Endothelial cell of hepatic sinusoid (primary cell): ENCODE data around the gene IPO9.

ENCODE experiments used
- in situ Hi-C: cut with HindIII; loops from 2 replicates; pipeline ENCODE4 v1.10.0; 2017; ENCODE audit warnings: low sequenced_read_pairs

IPO9 gene

GRCh38 chr1:201828820-201829774, at the start of gene IPO9:
Gene IPO9 (plus strand): TSS chr1:201829157. CDS start chr1:201829210, 53 bp downstream.
- in situ Hi-C loops: loop anchor here (5.0 kb wide), 1 partner anchor 38 kb away; no protein-coding TSS in a partner anchor

- in situ Hi-C loops: no loop called here
Observed at GRCh38 chr1:201779351-201779880, 49.5 kb upstream of the IPO9 start.

GRCh38 chr1:201780952-201781351, 48.0 kb upstream of the IPO9 start:
- in situ Hi-C loops: no loop called here

- in situ Hi-C loops: no loop called here
Observed at GRCh38 chr1:201781437-201781836, 47.5 kb upstream of the IPO9 start.

GRCh38 chr1:201782353-201782752, 46.6 kb upstream of the IPO9 start:
- in situ Hi-C loops: no loop called here

- in situ Hi-C loops: no loop called here
Observed at GRCh38 chr1:201783058-201783457, 45.9 kb upstream of the IPO9 start.

GRCh38 chr1:201783572-201783971, 45.4 kb upstream of the IPO9 start:
- in situ Hi-C loops: no loop called here

- in situ Hi-C loops: no loop called here
Observed at GRCh38 chr1:201785291-201785690, 43.7 kb upstream of the IPO9 start.

- in situ Hi-C loops: no loop called here
Observed at GRCh38 chr1:201786824-201787223, 42.1 kb upstream of the IPO9 start.

GRCh38 chr1:201788296-201788695, 40.7 kb upstream of the IPO9 start:
- in situ Hi-C loops: no loop called here

GRCh38 chr1:201789245-201789644, 39.7 kb upstream of the IPO9 start:
- in situ Hi-C loops: no loop called here

- in situ Hi-C loops: loop anchor here (5.0 kb wide), 2 partner anchors 33 to 233 kb away; no protein-coding TSS in a partner anchor
Observed at GRCh38 chr1:201790261-201790660, 38.7 kb upstream of the IPO9 start.

- in situ Hi-C loops: loop anchor here (5.0 kb wide), 2 partner anchors 34 to 234 kb away; no protein-coding TSS in a partner anchor
Observed at GRCh38 chr1:201791051-201791778, 37.7 kb upstream of the IPO9 start.

GRCh38 chr1:201791779-201792173, 37.2 kb upstream of the IPO9 start:
- in situ Hi-C loops: loop anchor here (5.0 kb wide), 2 partner anchors 34 to 234 kb away; no protein-coding TSS in a partner anchor

- in situ Hi-C loops: loop anchor here (5.0 kb wide), 2 partner anchors 35 to 235 kb away; no protein-coding TSS in a partner anchor
Observed at GRCh38 chr1:201792534-201793305, 36.2 kb upstream of the IPO9 start.

- in situ Hi-C loops: loop anchor here (5.0 kb wide), 2 partner anchors 36 to 236 kb away; no protein-coding TSS in a partner anchor
Observed at GRCh38 chr1:201793306-201793925, 35.5 kb upstream of the IPO9 start.

- in situ Hi-C loops: no loop called here
Observed at GRCh38 chr1:201795066-201795465, 33.9 kb upstream of the IPO9 start.

GRCh38 chr1:201800246-201800645, 28.7 kb upstream of the IPO9 start:
- in situ Hi-C loops: no loop called here

GRCh38 chr1:201806801-201807200, 22.2 kb upstream of the IPO9 start:
- in situ Hi-C loops: no loop called here
